ENCODE data around the gene CDH6. TPM values are rescaled to one million over a fixed set of nuclear protein-coding genes. Genes with fewer than 3 reads are reported as not detected.

Gene CDH6
- total and polyA plus RNA-seq, 10 of the 15 experiments (the other 5 are each of a cell fraction or from before 2014, with no cell fraction given): 0.01 TPM; not detected in 9

GRCh38 chr5:31225613-31226012, 32.1 kb downstream of the CDH6 start:
- no peaks in the 10 kb centered on the region for H3K36me3 ChIP-seq (ENCODE audit: control insufficient read depth in 2 of 2, insufficient read depth in 2 of 2, low read length in 1 of 2)
- no peaks in the 10 kb centered on the region for H3K4me1 ChIP-seq (ENCODE audit: control insufficient read depth, insufficient read depth, low read length)
- H3K4me2 ChIP-seq (ENCODE audit: control insufficient read depth, insufficient read depth): no peak overlapping the region
- ATAC-seq (no peak), DNase-seq (ENCODE audit: low read depth, low spot score) (no peak), FAIRE-seq (no peak)
- no peaks in the 10 kb centered on the region for H3K27me3 ChIP-seq (replicated peaks in 1 of 2; ENCODE audit: control insufficient read depth in 2 of 2, insufficient read depth in 2 of 2, low read length in 1 of 2)
- H3K9ac ChIP-seq (ENCODE audit: control insufficient read depth, insufficient read depth, low read length): no peak overlapping the region
- ChIA-PET SMC1A (ENCODE audit: uncharacterized antibody, unreplicated experiment) (no interaction called here), RAD21 (ENCODE audit: unreplicated experiment) (no interaction called here), CTCF (no interaction called here), POLR2A (no interaction called here)
- H3K79me2 ChIP-seq (ENCODE audit: control insufficient read depth, insufficient read depth, low read length): no peaks in the 10 kb centered on the region
- in situ Hi-C loops (cut with MboI): loop anchor here (25.0 kb wide), 1 partner anchor 1188 kb away; no protein-coding TSS in a partner anchor
- H3K27ac ChIP-seq (ENCODE audit: control insufficient read depth, insufficient read depth): no peak overlapping the region
- intact Hi-C loops (cut with micrococcal nuclease; ENCODE audit: unreplicated experiment): no loop called here
- no peak overlapping the region for H3K4me3 ChIP-seq
- BruUV-seq (replicated peaks): no TSS peak
- no peak overlapping the region for H2AFZ ChIP-seq (ENCODE audit: control insufficient read depth, low read depth, low read length)
- H3K9me3 ChIP-seq (replicated peaks; ENCODE audit: control insufficient read depth, insufficient read depth, low read length): no peaks in the 10 kb centered on the region
- H4K20me1 ChIP-seq (ENCODE audit: control insufficient read depth, insufficient read depth): no peaks in the 10 kb centered on the region
- 29% methylated on average over 3 of the region's 3 CpGs for WGBS (ENCODE audit: insufficient coverage, insufficient replicate concordance, low lambda C conversion rate, missing lambda C conversion rate)
- TF ChIP-seq RAD51 (IDR thresholded peaks at IDR 0.05) (no peak), ZBTB40 (IDR thresholded peaks at IDR 0.05; ENCODE audit: borderline replicate concordance) (no peak)

- DNase-seq (ENCODE audit: low read depth, low spot score) (no peak), ATAC-seq (no peak), FAIRE-seq (no peak)
- ChIA-PET CTCF (no interaction called here), RAD21 (ENCODE audit: unreplicated experiment) (no interaction called here), SMC1A (ENCODE audit: uncharacterized antibody, unreplicated experiment) (no interaction called here), POLR2A (no interaction called here)
- Histone ChIP-seq H3K4me3 (no peak overlapping the region), H3K36me3 (ENCODE audit: control insufficient read depth in 2 of 2, insufficient read depth in 2 of 2, low read length in 1 of 2) (no peaks in the 10 kb centered on the region), H2AFZ (ENCODE audit: control insufficient read depth, low read depth, low read length) (no peak overlapping the region), H3K9ac (ENCODE audit: control insufficient read depth, insufficient read depth, low read length) (no peak overlapping the region), H4K20me1 (ENCODE audit: control insufficient read depth, insufficient read depth) (no peaks in the 10 kb centered on the region), H3K4me2 (ENCODE audit: control insufficient read depth, insufficient read depth) (no peak overlapping the region), H3K9me3 (replicated peaks; ENCODE audit: control insufficient read depth, insufficient read depth, low read length) (no peaks in the 10 kb centered on the region), H3K27me3 (replicated peaks in 1 of 2; ENCODE audit: control insufficient read depth in 2 of 2, insufficient read depth in 2 of 2, low read length in 1 of 2) (no peaks in the 10 kb centered on the region), H3K27ac (ENCODE audit: control insufficient read depth, insufficient read depth) (no peak overlapping the region), H3K4me1 (ENCODE audit: control insufficient read depth, insufficient read depth, low read length) (no peaks in the 10 kb centered on the region), H3K79me2 (ENCODE audit: control insufficient read depth, insufficient read depth, low read length) (no peaks in the 10 kb centered on the region)
- in situ Hi-C loops (cut with MboI) (loop anchor here (25.0 kb wide), 1 partner anchor 1189 kb away; no protein-coding TSS in a partner anchor), intact Hi-C loops (cut with micrococcal nuclease; ENCODE audit: unreplicated experiment) (no loop called here)
- WGBS (ENCODE audit: insufficient coverage, insufficient replicate concordance, low lambda C conversion rate, missing lambda C conversion rate): 4% methylated on average over 5 of the region's 5 CpGs
- no TSS peak for BruUV-seq (replicated peaks)
- TF ChIP-seq CBX5 (IDR thresholded peaks at IDR 0.05; ENCODE audit: low read depth) (no peak), TAF1 (IDR thresholded peaks at IDR 0.05; ENCODE audit: borderline replicate concordance, low read depth, low read length) (no peak), USF2 (IDR thresholded peaks at IDR 0.05; ENCODE audit: borderline replicate concordance, low read depth, low read length) (no peak), KAT2A (conservative IDR thresholded peaks at IDR 0.05; ENCODE audit: control insufficient read depth, low read depth, low read length) (no peak), RELB (IDR thresholded peaks at IDR 0.05; ENCODE audit: low read depth) (no peak), JUNB (IDR thresholded peaks at IDR 0.05) (no peak), POLR2AphosphoS2 (IDR thresholded peaks at IDR 0.05; ENCODE audit: low read depth, low read length) (no peak), CHD4 (IDR thresholded peaks at IDR 0.05) (no peak), IKZF1 (conservative IDR thresholded peaks at IDR 0.05) (no peak)
Measured at GRCh38 chr5:31226651-31227050, 33.2 kb downstream of the CDH6 start.
